Measurements from ENCODE around the gene RAP1B. TPM values are rescaled to one million over a fixed set of nuclear protein-coding genes. Genes with fewer than 3 reads are reported as not detected.

The RAP1B gene
- total and polyA plus RNA-seq, 2 of the 13 experiments (the other 11 are each of a cell fraction or from before 2014, with no cell fraction given) = 71.1 to 92.7 TPM

- TF ChIP-seq ZNF143 (CRISPR knock-in tag; IDR thresholded peaks at IDR 0.05) (peak; percentile 67; the same call in 1 of the 2 replicates), ZNF343 (CRISPR knock-in tag; IDR thresholded peaks at IDR 0.05) (no peak), ZNF501 (CRISPR knock-in tag; IDR thresholded peaks at IDR 0.05) (peak; percentile 98), ZGPAT (CRISPR knock-in tag; IDR thresholded peaks at IDR 0.05) (peak; percentile 86), HDAC6 (IDR thresholded peaks at IDR 0.05; ENCODE audit: low read depth, low read length) (no peak), ZNF660 (CRISPR knock-in tag; IDR thresholded peaks at IDR 0.05; ENCODE audit: borderline replicate concordance, low read depth) (no peak), HIC2 (CRISPR knock-in tag; IDR thresholded peaks at IDR 0.05; ENCODE audit: low read depth) (no peak), CSRNP1 (CRISPR knock-in tag; IDR thresholded peaks at IDR 0.05) (peak; percentile 74; the same call in 1 of the 2 replicates), KDM3A (CRISPR knock-in tag; IDR thresholded peaks at IDR 0.05; ENCODE audit: low read depth) (peak; percentile 81; the same call in 1 of the 2 replicates), ZNF800 (CRISPR knock-in tag; IDR thresholded peaks at IDR 0.05) (peak; percentile 67; the same call in 1 of the 2 replicates), ZSCAN9 (CRISPR knock-in tag; IDR thresholded peaks at IDR 0.05; ENCODE audit: borderline replicate concordance) (peak; percentile 97), ZNF672 (CRISPR knock-in tag; IDR thresholded peaks at IDR 0.05) (no peak), KAT2B (IDR thresholded peaks at IDR 0.05; ENCODE audit: borderline replicate concordance, low read depth, low read length) (no peak), ZNF564 (CRISPR knock-in tag; IDR thresholded peaks at IDR 0.05) (no peak), CREM (IDR thresholded peaks at IDR 0.05) (peak; percentile 85), CREM (CRISPR knock-in tag; IDR thresholded peaks at IDR 0.05) (no peak), ZNF331 (CRISPR knock-in tag; IDR thresholded peaks at IDR 0.05) (peak; percentile 95), ELK4 (CRISPR knock-in tag; IDR thresholded peaks at IDR 0.05; ENCODE audit: borderline replicate concordance) (no peak), KMT2B (CRISPR knock-in tag; IDR thresholded peaks at IDR 0.05) (peak; percentile 99), TMF1 (CRISPR knock-in tag; IDR thresholded peaks at IDR 0.05; ENCODE audit: low read depth) (peak; percentile 80; the same call in 1 of the 2 replicates)
These were observed 76.2 kb downstream of the RAP1B start, which contains the start of gene NUP107 (continued) for GRCh38 chr12:68686595-68687521.

Measured in HepG2 (cell line).